ENCODE data around the gene PRRT4.

The PRRT4 gene

DNA sequence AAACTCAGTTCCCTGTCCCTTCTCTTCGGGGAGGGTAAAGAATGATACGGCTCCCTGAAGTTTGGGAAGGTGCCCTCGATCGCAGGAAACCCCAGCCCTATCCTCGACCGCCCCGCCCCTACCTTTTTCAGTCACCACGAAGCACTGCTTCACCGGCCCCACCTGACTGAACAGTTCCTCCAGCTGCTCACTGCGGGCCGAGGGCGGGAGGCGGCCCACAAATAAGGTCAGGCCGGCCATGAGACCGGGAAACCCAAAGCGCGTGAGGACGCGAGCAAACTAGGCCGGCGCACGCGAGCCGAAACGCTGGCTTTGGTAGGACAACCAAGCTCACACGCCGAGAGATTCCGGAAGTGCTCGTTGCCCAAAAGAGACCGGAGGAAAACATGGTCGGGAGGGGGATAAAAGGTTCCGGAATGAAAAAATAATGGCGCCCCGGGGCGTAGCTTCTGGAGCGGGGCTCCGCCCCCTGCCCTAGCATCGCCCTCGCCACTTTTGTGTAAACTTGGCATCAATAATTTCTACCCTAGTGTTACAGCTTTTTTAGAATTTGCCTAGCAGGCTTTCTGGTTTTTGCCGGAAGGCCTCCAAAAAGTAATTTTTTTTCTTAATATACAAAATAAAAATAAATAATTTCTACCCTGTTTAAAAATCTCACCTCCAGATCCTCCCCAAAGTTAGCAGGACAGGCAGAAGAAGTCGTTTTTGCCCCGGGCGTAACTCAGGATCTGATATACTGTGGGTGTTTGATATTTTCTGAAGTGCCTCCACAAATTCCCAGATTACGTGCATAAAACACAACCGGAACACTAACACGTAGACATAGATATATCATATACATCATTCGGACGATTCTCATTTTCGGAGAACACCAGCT, 17.7 kb downstream of the PRRT4 start, which contains the start of gene RBM28:
Gene RBM28, minus strand, starts transcription at position 355 of the 877 bp plus-strand sequence. Its CDS starts 115 bp downstream, at position 240.
- peak within 1 kb of the TSS; percentile 95 for H3K4me3 ChIP-seq (ENCODE audit: low read length)
- peak within 1 kb of the TSS; percentile 52 for H2AFZ ChIP-seq (ENCODE audit: low read depth, low read length)
- H3K9me3 ChIP-seq (ENCODE audit: low read length): no peaks in the 10 kb centered on the region
- H3K4me1 ChIP-seq (ENCODE audit: insufficient read depth, low read length): peaks cover 13% of the 10 kb centered on the region
- peaks cover 10% of the 10 kb centered on the region for H3K36me3 ChIP-seq (ENCODE audit: insufficient read depth, low read length)
- no peaks in the 10 kb centered on the region for H3K27me3 ChIP-seq (ENCODE audit: insufficient read depth, low read length)

DNA sequence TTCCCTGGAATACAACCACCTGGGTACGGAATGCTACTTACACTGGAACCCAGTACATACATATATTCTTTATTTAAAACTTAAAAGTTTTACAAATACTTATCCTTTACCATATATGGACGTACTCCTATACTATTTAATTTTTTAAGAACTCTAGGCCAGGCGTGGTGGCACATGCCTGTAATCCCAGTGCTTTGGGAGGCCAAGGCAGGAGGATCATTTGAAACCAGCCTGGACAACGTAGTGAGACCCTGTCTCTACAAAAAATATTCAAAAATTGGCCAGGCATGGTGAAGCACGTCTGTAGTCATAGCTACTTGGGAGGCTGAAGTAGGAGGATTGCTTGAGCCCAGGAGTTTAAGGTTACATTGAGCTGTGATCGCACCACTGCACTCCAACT, 19.8 kb downstream of the PRRT4 start:
- no peaks in the 10 kb centered on the region for H3K27me3 ChIP-seq (ENCODE audit: insufficient read depth, low read length)

DNA sequence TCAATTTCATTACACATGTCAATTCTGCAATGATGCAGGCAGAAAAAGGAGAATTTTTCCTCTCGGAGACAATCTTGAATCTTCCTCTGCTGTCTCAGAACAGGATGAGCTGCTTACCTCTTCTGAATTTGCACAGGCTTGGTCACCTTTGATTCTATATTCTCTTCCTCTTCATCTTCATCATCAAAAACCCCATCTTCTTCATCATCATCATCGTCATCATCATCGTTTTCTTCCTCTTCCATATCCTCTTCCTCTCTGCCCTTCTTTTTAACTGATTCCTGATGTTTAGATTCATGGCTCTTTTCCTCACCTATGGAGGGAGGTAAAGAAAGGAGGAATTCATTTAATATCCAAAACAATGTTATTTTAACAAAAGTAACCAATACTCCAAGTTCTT, 25.8 kb downstream of the PRRT4 start:
- no peaks in the 10 kb centered on the region for H3K4me1 ChIP-seq (ENCODE audit: insufficient read depth, low read length)
- no peaks in the 10 kb centered on the region for H3K27me3 ChIP-seq (ENCODE audit: insufficient read depth, low read length)
- H3K4me3 ChIP-seq (ENCODE audit: low read length): no peak overlapping the region
- H2AFZ ChIP-seq (ENCODE audit: low read depth, low read length): no peak overlapping the region
- peaks cover 74% of the 10 kb centered on the region for H3K36me3 ChIP-seq (ENCODE audit: insufficient read depth, low read length)
- no peaks in the 10 kb centered on the region for H3K9me3 ChIP-seq (ENCODE audit: low read length)

More for the DNA sequence above, 19.8 kb downstream of the PRRT4 start:
- H3K36me3 ChIP-seq (ENCODE audit: insufficient read depth, low read length): peaks cover 27% of the 10 kb centered on the region
- H3K4me1 ChIP-seq (ENCODE audit: insufficient read depth, low read length): peaks cover 13% of the 10 kb centered on the region
- peak overlapping the region; percentile 95 for H3K4me3 ChIP-seq (ENCODE audit: low read length)
- no peaks in the 10 kb centered on the region for H3K9me3 ChIP-seq (ENCODE audit: low read length)
- no peak overlapping the region for H2AFZ ChIP-seq (ENCODE audit: low read depth, low read length)

DNA sequence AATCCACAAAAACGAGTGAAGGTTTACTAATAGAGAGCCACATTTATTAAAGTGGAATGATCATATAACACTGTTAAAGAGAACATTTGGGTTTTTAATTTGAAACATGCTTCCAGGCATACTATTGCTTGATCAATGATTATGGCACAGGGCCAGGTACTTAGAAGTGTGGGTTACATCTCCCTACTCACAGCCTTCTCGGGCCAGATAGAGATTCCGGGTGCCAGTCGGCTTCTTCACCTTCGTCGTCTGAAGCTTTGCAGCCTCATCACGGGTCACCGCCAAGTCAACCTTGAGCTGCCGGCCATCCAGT, 37.2 kb downstream of the PRRT4 start:
- no peaks in the 10 kb centered on the region for H3K27me3 ChIP-seq (ENCODE audit: insufficient read depth, low read length)
- no peaks in the 10 kb centered on the region for H3K9me3 ChIP-seq (ENCODE audit: low read length)
- H3K4me3 ChIP-seq (ENCODE audit: low read length): no peak overlapping the region
- no peaks in the 10 kb centered on the region for H3K4me1 ChIP-seq (ENCODE audit: insufficient read depth, low read length)
- peaks cover 81% of the 10 kb centered on the region for H3K36me3 ChIP-seq (ENCODE audit: insufficient read depth, low read length)
- no peak overlapping the region for H2AFZ ChIP-seq (ENCODE audit: low read depth, low read length)

DNA sequence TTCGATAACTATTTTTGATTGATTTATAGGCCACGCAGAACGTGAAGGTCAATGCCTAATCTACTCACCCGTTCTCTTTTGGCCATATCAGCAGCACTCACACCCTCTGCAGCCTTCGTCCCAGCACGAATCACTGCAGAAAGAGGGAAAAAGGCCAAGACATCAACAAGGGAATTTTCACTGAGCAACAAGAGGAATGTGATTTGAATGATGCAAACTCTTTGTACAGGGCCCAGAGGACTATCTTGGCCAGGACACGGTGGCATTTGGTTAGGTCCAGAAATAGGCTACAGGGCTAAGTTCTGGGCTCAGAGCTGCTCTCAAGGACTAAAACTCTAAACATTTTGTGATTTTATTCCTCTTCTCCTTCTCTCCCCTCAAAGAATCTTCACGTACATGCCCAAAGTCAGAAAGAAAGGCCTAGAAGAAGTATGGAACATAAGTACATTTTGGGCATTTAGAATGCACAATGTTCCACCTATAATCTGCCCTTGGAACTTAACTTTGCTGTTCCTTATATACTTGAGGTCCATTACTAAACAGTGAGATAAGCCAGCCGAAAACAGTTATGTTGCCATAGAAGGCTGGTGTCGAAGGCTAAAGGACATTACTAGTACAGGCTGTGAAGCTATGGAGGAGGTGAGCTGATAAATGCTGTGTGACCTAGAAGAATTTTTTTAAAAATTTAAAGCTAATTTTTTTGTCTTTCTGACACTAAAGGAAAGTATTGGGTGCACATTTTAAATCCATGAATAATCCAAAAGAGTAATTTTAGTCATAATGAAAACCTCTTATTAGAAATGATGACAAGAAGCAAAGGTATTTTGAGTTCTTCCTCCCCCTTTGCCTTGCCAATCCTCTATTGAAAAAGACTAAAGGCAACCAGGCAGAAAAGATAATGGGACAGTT, 37.8 kb downstream of the PRRT4 start:
- no peaks in the 10 kb centered on the region for H3K27me3 ChIP-seq (ENCODE audit: insufficient read depth, low read length)
- H2AFZ ChIP-seq (ENCODE audit: low read depth, low read length): no peak overlapping the region
- H3K36me3 ChIP-seq (ENCODE audit: insufficient read depth, low read length): peaks cover 85% of the 10 kb centered on the region
- no peaks in the 10 kb centered on the region for H3K9me3 ChIP-seq (ENCODE audit: low read length)
- no peaks in the 10 kb centered on the region for H3K4me1 ChIP-seq (ENCODE audit: insufficient read depth, low read length)
- H3K4me3 ChIP-seq (ENCODE audit: low read length): no peak overlapping the region

DNA sequence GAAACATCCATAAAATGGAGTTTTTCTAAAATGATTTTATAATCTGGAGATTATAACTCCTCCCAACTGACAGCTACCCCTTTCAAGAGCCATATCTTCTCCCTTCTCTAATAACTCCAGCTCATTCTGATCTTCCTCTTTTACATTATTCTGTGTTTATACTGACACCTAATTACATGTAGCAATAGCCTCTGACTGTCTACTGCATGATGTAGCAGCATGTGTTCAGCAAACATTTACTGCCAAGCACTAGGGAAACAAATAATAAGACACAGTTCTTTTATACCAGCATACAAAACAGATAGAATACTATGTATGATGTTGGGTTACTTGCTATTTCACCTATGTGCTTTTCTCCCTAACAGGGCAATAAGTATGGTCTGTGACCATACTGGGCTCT, 38.5 kb downstream of the PRRT4 start:
- H3K36me3 ChIP-seq (ENCODE audit: insufficient read depth, low read length): peaks cover 85% of the 10 kb centered on the region
- H3K27me3 ChIP-seq (ENCODE audit: insufficient read depth, low read length): no peaks in the 10 kb centered on the region
- H2AFZ ChIP-seq (ENCODE audit: low read depth, low read length): no peak overlapping the region
- no peak overlapping the region for H3K4me3 ChIP-seq (ENCODE audit: low read length)
- H3K4me1 ChIP-seq (ENCODE audit: insufficient read depth, low read length): no peaks in the 10 kb centered on the region
- no peaks in the 10 kb centered on the region for H3K9me3 ChIP-seq (ENCODE audit: low read length)

DNA sequence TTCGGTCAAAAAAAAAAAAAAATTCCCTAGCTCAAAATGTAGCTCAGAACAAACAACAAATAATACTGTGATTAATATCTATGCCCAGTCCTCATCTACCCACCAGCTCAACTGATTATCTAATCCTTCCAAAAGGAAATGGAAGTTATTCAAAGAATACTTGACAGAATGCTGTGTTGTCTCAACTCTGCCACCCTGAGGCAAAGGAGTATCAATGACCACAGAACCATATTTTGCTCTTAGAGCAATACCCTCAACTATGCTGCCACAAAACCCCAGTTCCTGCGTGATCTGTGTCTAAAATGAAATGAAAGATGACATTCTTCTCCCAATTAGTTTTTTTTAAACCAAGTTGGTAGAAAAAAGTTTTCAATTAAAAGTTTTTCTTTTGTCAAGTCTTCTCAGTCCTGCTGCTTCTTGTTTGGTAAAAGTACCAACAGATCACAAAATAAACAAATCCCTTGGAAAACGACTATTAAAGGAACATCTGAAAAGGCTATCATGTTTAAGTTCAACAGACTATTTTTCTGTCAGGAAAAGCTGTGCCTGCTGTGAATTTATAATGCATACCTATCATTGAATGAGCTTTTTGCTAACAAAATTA, 39.3 kb downstream of the PRRT4 start:
- H3K36me3 ChIP-seq (ENCODE audit: insufficient read depth, low read length): peaks cover 88% of the 10 kb centered on the region
- H2AFZ ChIP-seq (ENCODE audit: low read depth, low read length): no peak overlapping the region
- H3K4me1 ChIP-seq (ENCODE audit: insufficient read depth, low read length): no peaks in the 10 kb centered on the region
- H3K9me3 ChIP-seq (ENCODE audit: low read length): no peaks in the 10 kb centered on the region
- no peaks in the 10 kb centered on the region for H3K27me3 ChIP-seq (ENCODE audit: insufficient read depth, low read length)
- no peak overlapping the region for H3K4me3 ChIP-seq (ENCODE audit: low read length)

DNA sequence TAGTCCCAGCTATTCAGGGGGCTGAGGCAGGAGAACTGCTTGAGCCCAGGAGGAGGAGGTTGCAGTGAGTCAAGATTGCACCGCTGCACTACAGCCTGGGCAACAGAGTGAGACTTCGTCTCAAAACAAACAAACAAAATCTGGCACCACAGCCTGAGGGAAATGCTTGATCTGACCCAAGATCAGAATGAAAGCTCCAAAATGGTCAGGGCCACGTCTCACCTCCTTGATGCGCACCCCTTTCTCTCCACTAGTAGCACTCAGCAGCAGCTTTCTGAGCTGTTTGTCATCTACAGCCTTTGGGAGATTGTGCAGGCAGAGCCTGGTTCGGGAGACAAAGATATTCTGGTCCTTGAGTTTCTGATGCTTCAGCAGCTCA, 40.5 kb downstream of the PRRT4 start:
- Histone ChIP-seq H3K4me1 (ENCODE audit: insufficient read depth, low read length) (no peaks in the 10 kb centered on the region), H2AFZ (ENCODE audit: low read depth, low read length) (no peak overlapping the region), H3K4me3 (ENCODE audit: low read length) (no peak overlapping the region), H3K36me3 (ENCODE audit: insufficient read depth, low read length) (peaks cover 87% of the 10 kb centered on the region), H3K27me3 (ENCODE audit: insufficient read depth, low read length) (no peaks in the 10 kb centered on the region), H3K9me3 (ENCODE audit: low read length) (no peaks in the 10 kb centered on the region)

DNA sequence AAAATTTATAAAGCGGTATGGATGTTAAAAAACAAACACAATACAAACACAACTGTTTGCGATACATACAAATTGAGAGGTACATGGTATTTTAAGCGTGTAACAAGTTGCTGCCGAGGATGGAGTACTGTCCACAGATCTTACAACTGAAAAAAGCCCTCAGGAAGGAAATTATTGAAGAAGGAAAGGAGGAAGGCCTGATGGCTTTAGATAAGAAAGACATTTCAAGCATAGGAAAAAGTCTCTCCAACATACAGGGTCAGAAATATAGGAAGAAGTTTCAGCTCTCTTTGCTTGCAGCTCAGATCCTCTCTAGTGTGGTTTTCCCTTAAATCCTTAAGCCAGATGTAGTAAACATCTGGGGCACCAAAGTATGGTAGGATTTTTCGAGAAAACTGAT, 42.8 kb downstream of the PRRT4 start:
- Histone ChIP-seq H3K4me1 (ENCODE audit: insufficient read depth, low read length) (peaks cover 10% of the 10 kb centered on the region), H3K4me3 (ENCODE audit: low read length) (no peak overlapping the region), H2AFZ (ENCODE audit: low read depth, low read length) (no peak overlapping the region), H3K9me3 (ENCODE audit: low read length) (no peaks in the 10 kb centered on the region), H3K27me3 (ENCODE audit: insufficient read depth, low read length) (no peaks in the 10 kb centered on the region), H3K36me3 (ENCODE audit: insufficient read depth, low read length) (peaks cover 82% of the 10 kb centered on the region)

DNA sequence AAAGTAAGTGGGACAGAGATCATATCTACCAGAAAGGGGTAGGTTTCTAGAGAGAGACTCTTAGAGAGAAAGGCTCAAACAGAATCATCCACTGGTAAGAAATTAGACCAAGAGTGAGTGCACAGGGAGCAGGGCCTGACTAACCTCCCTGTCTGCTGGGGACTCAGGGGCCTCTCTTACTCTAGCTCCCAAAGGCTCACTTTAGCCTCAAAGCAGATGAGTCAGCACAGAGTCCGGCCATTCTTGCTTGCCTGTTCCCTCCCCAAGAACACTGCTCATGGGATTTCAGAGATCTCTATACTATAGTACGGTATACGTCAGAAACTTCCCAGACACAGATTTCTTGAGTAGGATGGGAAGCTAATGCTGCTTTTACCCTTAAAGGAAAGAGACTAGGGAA, 50.5 kb downstream of the PRRT4 start:
- Histone ChIP-seq H2AFZ (ENCODE audit: low read depth, low read length) (no peak overlapping the region), H3K4me3 (ENCODE audit: low read length) (no peak overlapping the region), H3K27me3 (ENCODE audit: insufficient read depth, low read length) (no peaks in the 10 kb centered on the region), H3K36me3 (ENCODE audit: insufficient read depth, low read length) (peaks cover 83% of the 10 kb centered on the region), H3K9me3 (ENCODE audit: low read length) (no peaks in the 10 kb centered on the region), H3K4me1 (ENCODE audit: insufficient read depth, low read length) (peaks cover 10% of the 10 kb centered on the region)

DNA sequence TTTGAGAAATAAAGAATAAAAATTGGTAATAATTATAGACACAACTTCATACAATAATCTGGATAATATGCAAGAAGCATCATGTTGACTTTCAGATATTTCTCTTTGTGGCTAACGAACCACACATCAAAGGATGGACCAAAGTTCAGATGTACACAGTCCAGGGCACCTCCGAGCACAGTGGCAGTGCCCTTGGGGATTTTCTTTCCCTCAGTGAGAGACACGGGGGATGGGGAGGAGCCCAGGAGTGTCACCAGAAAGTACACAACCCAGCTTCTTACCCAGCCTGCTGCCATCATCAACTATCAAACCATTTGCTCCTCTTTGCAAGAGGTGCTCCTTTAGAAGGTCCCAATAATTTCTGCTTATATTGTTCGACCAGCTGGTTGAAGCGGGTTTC, 51.0 kb downstream of the PRRT4 start:
- Histone ChIP-seq H3K4me1 (ENCODE audit: insufficient read depth, low read length) (peaks cover 10% of the 10 kb centered on the region), H3K27me3 (ENCODE audit: insufficient read depth, low read length) (no peaks in the 10 kb centered on the region), H3K4me3 (ENCODE audit: low read length) (no peak overlapping the region), H3K9me3 (ENCODE audit: low read length) (no peaks in the 10 kb centered on the region), H2AFZ (ENCODE audit: low read depth, low read length) (no peak overlapping the region), H3K36me3 (ENCODE audit: insufficient read depth, low read length) (peaks cover 84% of the 10 kb centered on the region)

DNA sequence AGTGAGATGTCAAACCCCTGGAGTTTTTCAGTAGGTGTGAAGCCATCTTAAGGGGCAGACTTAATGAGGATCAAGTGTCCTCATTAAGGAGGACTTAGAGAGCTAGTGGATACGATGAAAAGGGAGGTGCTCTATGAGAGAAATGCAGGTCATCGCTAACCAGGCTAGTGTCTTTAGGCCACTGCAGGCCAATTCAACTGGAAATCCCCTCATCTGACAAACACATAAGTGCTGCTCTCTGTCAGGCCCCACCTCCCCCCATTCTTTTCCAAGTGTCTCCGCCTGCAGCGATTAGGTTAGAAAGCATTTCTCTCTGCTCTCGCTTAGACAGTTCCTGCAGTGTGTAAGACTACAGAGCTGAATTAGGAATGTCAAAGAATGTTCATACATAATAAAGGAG, 51.5 kb downstream of the PRRT4 start:
- no peaks in the 10 kb centered on the region for H3K9me3 ChIP-seq (ENCODE audit: low read length)
- H3K36me3 ChIP-seq (ENCODE audit: insufficient read depth, low read length): peaks cover 84% of the 10 kb centered on the region
- peaks cover 6% of the 10 kb centered on the region for H3K4me1 ChIP-seq (ENCODE audit: insufficient read depth, low read length)
- H2AFZ ChIP-seq (ENCODE audit: low read depth, low read length): no peak overlapping the region
- no peaks in the 10 kb centered on the region for H3K27me3 ChIP-seq (ENCODE audit: insufficient read depth, low read length)
- H3K4me3 ChIP-seq (ENCODE audit: low read length): no peak overlapping the region

DNA sequence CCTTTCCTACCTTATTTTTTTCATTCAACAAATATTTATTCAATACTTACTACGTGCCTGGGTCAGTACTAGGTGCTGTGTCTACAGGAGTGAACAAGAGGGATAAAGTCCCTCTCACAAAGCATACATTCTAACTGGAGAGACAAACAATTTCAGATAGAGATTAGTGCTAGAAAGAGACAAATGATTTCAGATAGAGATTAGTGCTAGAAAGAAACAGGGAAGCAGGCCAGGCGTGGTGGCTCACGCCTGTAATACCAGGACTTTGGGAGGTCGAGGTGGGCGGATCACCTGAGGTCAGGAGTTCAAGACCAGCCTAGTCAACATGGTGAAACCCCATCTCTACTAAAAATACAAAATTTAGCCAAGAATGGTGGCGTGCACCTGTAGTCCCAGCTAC, 52.4 kb downstream of the PRRT4 start:
- Histone ChIP-seq H3K4me3 (ENCODE audit: low read length) (no peak overlapping the region), H3K36me3 (ENCODE audit: insufficient read depth, low read length) (peaks cover 80% of the 10 kb centered on the region), H3K9me3 (ENCODE audit: low read length) (no peaks in the 10 kb centered on the region), H3K27me3 (ENCODE audit: insufficient read depth, low read length) (no peaks in the 10 kb centered on the region), H3K4me1 (ENCODE audit: insufficient read depth, low read length) (no peaks in the 10 kb centered on the region), H2AFZ (ENCODE audit: low read depth, low read length) (no peak overlapping the region)

Measured in neuron (in vitro differentiated cells).